HFFc6 (cell line): Measurements from ENCODE around the gene FGGY. TPM values are rescaled to one million over a fixed set of nuclear protein-coding genes. Genes with fewer than 3 reads are reported as not detected.

Experiments
- DNase-seq: peaks from one replicate; pipeline ENCODE4 v3.0.0-alpha.2; 2018
- H3K27ac Mint-ChIP-seq: 2 replicates; pipeline ENCODE4 v1.8.0; 2020; ENCODE audit warnings: mild to moderate bottlenecking, mixed read lengths
- H3K27me3 Mint-ChIP-seq: 2 replicates; pipeline ENCODE4 v1.8.0; 2021; ENCODE audit warnings: mild to moderate bottlenecking, moderate library complexity, mixed read lengths; ENCODE audit not compliant: insufficient read depth
- H3K36me3 Mint-ChIP-seq: 2 replicates; pipeline ENCODE4 v1.8.0; 2021; ENCODE audit warnings: low read depth, mixed read lengths
- H3K4me1 Mint-ChIP-seq: 2 replicates; pipeline ENCODE4 v1.8.0; 2020; ENCODE audit warnings: low read depth, mixed read lengths
- H3K4me3 Mint-ChIP-seq: 2 replicates; pipeline ENCODE4 v1.8.0; 2020; ENCODE audit warnings: mild to moderate bottlenecking, moderate library complexity, mixed read lengths
- H3K9me3 Mint-ChIP-seq: 2 replicates; pipeline ENCODE4 v1.8.0; 2020; ENCODE audit warnings: mild to moderate bottlenecking, mixed read lengths
- CTCF ChIP-seq: fragments of 200-600 bp; sonication (generic); IDR thresholded peaks from 2 replicates; pipeline ENCODE4 v1.5.0; 2021; ENCODE audit warnings: antibody characterized with exemption, mild to moderate bottlenecking
- total RNA-seq, 6 experiments: library from RNA; stranded (reverse); fragmentation: NEBNext Ultra II Directional; extraction: Animal tissue kit (Norgen Biotek cat#: 25700); gene quantifications; 2 replicates in 1 of 6; 3 replicates in 5 of 6; pipeline ENCODE4 v1.2.3, GENCODE V29; 2021

The FGGY gene
- total RNA-seq, 6 experiments from 2014 or later, result 16.4 to 20.1 (median 18.7) TPM

GRCh38 chr1:59522925-59523505, 226.1 kb downstream of the FGGY start:
- no peaks in the 10 kb centered on the region for H3K27me3 Mint-ChIP-seq

GRCh38 chr1:59523745-59524450, 227.0 kb downstream of the FGGY start:
- Mint-ChIP-seq H3K36me3 (no peaks in the 10 kb centered on the region), H3K9me3 (no peaks in the 10 kb centered on the region), H3K4me3 (no peak overlapping the region), H3K4me1 (peaks cover 40% of the 10 kb centered on the region), H3K27me3 (no peaks in the 10 kb centered on the region), H3K27ac (no peak overlapping the region)
- no peak for DNase-seq
- TF ChIP-seq CTCF, result no peak

More at GRCh38 chr1:59522925-59523505, 226.1 kb downstream of the FGGY start:
- H3K36me3 Mint-ChIP-seq, result no peaks in the 10 kb centered on the region
- no peak for TF ChIP-seq CTCF
- H3K4me3 Mint-ChIP-seq, result no peak overlapping the region
- peak overlapping the region; percentile 29; the same call in 1 of the 2 replicates for H3K27ac Mint-ChIP-seq
- peaks cover 40% of the 10 kb centered on the region for H3K4me1 Mint-ChIP-seq
- no peaks in the 10 kb centered on the region for H3K9me3 Mint-ChIP-seq
- DNase-seq, result no peak

- peaks cover 23% of the 10 kb centered on the region for H3K4me1 Mint-ChIP-seq
- peak; percentile 32 for DNase-seq
- H3K27ac Mint-ChIP-seq, result peak overlapping the region; percentile 1; the same call in 1 of the 2 replicates
- H3K36me3 Mint-ChIP-seq, result no peaks in the 10 kb centered on the region
- peaks cover 3% of the 10 kb centered on the region for H3K27me3 Mint-ChIP-seq
- no peak for TF ChIP-seq CTCF
- no peak overlapping the region for H3K4me3 Mint-ChIP-seq
- no peaks in the 10 kb centered on the region for H3K9me3 Mint-ChIP-seq
These were observed 229.3 kb downstream of the FGGY start for GRCh38 chr1:59526240-59526639.

GRCh38 chr1:59528471-59528870, 231.6 kb downstream of the FGGY start:
- Mint-ChIP-seq H3K27me3 (peaks cover 3% of the 10 kb centered on the region), H3K4me3 (no peak overlapping the region), H3K4me1 (peaks cover 10% of the 10 kb centered on the region), H3K9me3 (no peaks in the 10 kb centered on the region), H3K36me3 (peaks cover 7% of the 10 kb centered on the region; the same call in 1 of the 2 replicates), H3K27ac (no peak overlapping the region)
- TF ChIP-seq CTCF, result no peak
- DNase-seq, result no peak

GRCh38 chr1:59528900-59529299, 232.0 kb downstream of the FGGY start:
- Mint-ChIP-seq H3K9me3 (0 out of 2 replicates have a peak, but pooled peaks cover 2% of the 10 kb centered on the region), H3K27me3 (peaks cover 3% of the 10 kb centered on the region)
- TF ChIP-seq CTCF, result no peak

More at GRCh38 chr1:59528900-59529299, 232.0 kb downstream of the FGGY start:
- H3K27ac Mint-ChIP-seq, result no peak overlapping the region
- peaks cover 7% of the 10 kb centered on the region; the same call in 1 of the 2 replicates for H3K36me3 Mint-ChIP-seq
- no peak overlapping the region for H3K4me3 Mint-ChIP-seq
- no peak for DNase-seq
- peaks cover 10% of the 10 kb centered on the region for H3K4me1 Mint-ChIP-seq
